Measurements from ENCODE around the gene TTC8. TPM values are rescaled to one million over a fixed set of nuclear protein-coding genes. Genes with fewer than 3 reads are reported as not detected.
A peak's percentile ranks its signal among the peaks of the same experiment; 100 is the strongest.
"Not testable (repeated sequence)": the region's sequence is repeated elsewhere in the genome, so short reads cannot be mapped to it uniquely, and the experiment has no call there.

TTC8 gene
- 1 to 10 TPM; 1.4 to 2.5 TPM for total RNA-seq

DNA sequence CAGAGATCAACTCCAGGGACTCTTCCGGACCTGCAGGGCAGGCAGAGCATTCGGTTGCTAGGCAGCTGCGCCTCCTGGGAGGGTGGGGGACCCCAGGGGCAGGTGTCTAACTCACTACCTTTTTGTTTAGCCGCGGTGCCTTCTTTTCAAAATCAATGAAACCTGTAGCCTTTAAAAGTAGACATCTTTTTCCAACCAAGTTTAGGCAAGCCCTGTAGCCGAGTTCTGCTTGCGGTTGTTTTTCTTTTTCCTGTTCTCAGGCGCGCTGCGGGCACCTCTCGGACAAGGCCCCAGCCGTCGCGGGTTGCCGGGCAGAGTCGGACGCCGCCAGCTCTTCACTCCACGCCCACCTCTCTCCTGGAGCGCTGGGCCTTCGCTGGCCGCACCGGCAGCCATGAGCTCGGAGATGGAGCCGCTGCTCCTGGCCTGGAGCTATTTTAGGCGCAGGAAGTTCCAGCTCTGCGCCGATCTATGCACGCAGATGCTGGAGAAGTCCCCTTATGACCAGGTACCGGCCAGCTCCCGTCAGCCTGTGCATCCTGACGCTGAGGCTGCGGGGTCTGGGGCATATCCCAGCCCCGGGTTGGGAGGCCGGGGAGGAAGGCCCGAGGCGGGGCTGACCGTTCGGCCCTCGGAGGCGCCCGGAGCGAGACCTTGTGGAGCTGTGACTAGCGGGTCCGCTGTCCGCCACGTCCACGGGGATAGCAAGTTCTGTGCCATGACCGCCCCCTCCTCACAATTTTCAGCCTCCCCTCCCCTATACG lies at the start of gene TTC8:
TSS of gene TTC8 (plus strand) at position 338 of the 764 bp plus-strand sequence. CDS start at position 395, 57 bp downstream.
- DNase-seq, result peak; percentile 91
- peak; percentile 97 for ATAC-seq
- H3K27me3 Mint-ChIP-seq, result peaks cover 22% of the 10 kb centered on the region
- no peaks in the 10 kb centered on the region for H3K36me3 Mint-ChIP-seq
- H3K4me3 Mint-ChIP-seq, result peak within 1 kb of the TSS; percentile 78
- H3K27ac Mint-ChIP-seq, result peak within 1 kb of the TSS; percentile 92
- CTCF ChIA-PET, result interaction anchor here (0.6 to 2.3 kb wide), 8 partner anchors 14 to 611 kb away, joined by 3 to 9 read pairs (median 3); partner anchors contain the start of gene EML5
- no peaks in the 10 kb centered on the region for H3K9me3 Mint-ChIP-seq (ENCODE audit: low read depth)
- peaks cover 13% of the 10 kb centered on the region for H3K4me1 Mint-ChIP-seq

DNA sequence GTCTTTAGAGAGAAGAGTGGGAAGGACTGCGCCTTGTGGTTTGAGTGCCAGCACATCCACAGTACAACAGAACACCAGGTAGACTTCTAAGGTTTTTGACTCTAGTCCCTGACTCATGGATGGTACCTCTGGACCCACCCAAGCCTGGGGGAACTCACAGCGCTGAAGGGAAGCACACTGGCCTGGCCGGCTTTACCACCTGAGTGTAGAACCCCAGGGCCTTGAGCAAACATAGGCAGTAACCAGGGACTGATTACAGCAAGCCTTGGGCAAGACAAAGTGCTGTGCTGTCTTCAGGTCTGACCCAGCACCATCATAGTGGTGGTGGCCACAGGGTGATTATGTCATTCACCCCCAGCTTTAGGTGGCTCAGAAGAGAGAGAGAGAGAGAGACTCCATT lies 48.9 kb upstream of the TTC8 start:
- Mint-ChIP-seq H3K9me3 (ENCODE audit: low read depth) (peaks cover 3% of the 10 kb centered on the region), H3K36me3 (peaks cover 3% of the 10 kb centered on the region), H3K4me1 (no peaks in the 10 kb centered on the region), H3K27ac (no peak overlapping the region), H3K27me3 (no peaks in the 10 kb centered on the region), H3K4me3 (no peak overlapping the region)
- DNase-seq (no peak), ATAC-seq (no peak)
- CTCF ChIA-PET, result no interaction called here

DNA sequence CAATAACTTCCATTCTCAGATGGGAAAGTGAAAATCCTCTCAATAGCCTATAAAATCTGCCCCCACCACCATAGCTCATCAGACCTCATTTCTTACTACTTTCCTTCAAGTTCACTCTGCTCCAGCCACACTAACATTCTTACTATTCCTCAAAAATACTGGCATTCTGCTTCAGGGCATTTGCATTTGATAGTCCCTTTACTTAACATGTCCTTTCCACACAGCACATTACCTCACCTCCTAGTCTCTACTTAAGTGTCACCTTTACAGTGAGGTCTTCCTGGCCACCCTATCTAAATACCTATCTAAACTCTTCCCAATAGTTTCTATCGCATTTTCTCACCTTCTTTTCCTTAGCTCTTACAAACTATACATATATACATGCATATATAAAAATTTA lies 38.5 kb upstream of the TTC8 start:
- CTCF ChIA-PET, result no interaction called here
- H3K27me3 Mint-ChIP-seq, result peaks cover 7% of the 10 kb centered on the region
- H3K36me3 Mint-ChIP-seq, result peaks cover 32% of the 10 kb centered on the region

DNA sequence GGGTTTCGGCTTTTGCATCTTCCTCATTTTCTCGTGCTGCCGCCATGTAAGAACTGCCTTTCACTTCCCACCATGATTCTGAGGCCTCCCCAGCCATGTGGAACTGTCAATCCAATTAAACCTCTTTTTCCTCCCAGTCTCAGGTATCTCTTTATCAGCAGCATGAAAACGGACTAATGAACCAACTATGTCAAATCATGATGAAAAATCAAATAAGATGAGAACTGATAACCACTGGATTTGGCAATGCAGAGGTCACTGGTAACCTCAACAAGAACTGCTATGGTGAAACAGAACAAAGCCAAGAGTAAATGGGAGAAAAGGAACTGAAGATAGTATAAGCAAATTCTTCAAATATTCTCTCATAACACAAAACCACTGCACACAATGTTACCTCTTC lies 37.7 kb upstream of the TTC8 start:
- Mint-ChIP-seq H3K27me3 (peaks cover 15% of the 10 kb centered on the region), H3K27ac (no peak overlapping the region), H3K36me3 (peaks cover 27% of the 10 kb centered on the region), H3K9me3 (ENCODE audit: low read depth) (peaks cover 9% of the 10 kb centered on the region), H3K4me1 (peaks cover 20% of the 10 kb centered on the region), H3K4me3 (no peak overlapping the region)
- ATAC-seq, result no peak
- CTCF ChIA-PET, result no interaction called here
- DNase-seq, result no peak

More for the DNA sequence above, 38.5 kb upstream of the TTC8 start:
- Mint-ChIP-seq H3K4me1 (peaks cover 12% of the 10 kb centered on the region), H3K4me3 (no peak overlapping the region), H3K27ac (no peak overlapping the region), H3K9me3 (ENCODE audit: low read depth) (peaks cover 9% of the 10 kb centered on the region)
- DNase-seq (no peak), ATAC-seq (no peak)

DNA sequence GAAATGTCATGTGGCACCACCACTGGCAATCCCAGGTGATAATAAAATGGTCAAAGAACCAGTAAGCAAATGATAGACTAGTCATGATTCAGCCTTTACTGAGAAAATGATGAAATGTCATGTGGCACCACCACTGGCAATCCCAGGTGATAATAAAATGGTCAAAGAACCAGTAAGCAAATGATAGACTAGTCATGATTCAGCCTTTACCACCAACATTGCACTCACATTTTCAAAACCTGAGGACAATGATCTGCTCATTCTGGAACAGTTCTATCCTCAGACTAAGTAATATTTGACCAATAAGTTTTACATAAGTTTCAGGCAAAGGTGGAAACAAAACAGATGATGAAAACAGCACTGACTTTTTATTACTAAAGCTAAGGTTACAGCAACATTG lies 34.9 kb upstream of the TTC8 start:
- Mint-ChIP-seq H3K36me3 (peaks cover 14% of the 10 kb centered on the region), H3K27me3 (peaks cover 26% of the 10 kb centered on the region), H3K4me1 (peaks cover 22% of the 10 kb centered on the region)
- H3K4me3 Mint-ChIP-seq; DNase-seq; CTCF ChIA-PET; H3K27ac Mint-ChIP-seq; H3K9me3 Mint-ChIP-seq (ENCODE audit: low read depth); ATAC-seq: not testable (repeated sequence)

GRCh38 chr14:88790501-88791251 lies 33.8 kb upstream of the TTC8 start:
- Mint-ChIP-seq H3K4me1 (peaks cover 22% of the 10 kb centered on the region), H3K4me3 (peak overlapping the region; percentile 84), H3K36me3 (peaks cover 10% of the 10 kb centered on the region), H3K9me3 (ENCODE audit: low read depth) (no peaks in the 10 kb centered on the region), H3K27me3 (peaks cover 35% of the 10 kb centered on the region), H3K27ac (peak overlapping the region; percentile 3)
- CTCF ChIA-PET, result interaction anchor here (1.3 to 1.4 kb wide), 2 partner anchors 34 to 123 kb away, joined by 3 read pairs; no protein-coding TSS in a partner anchor
- ATAC-seq, result no peak
- no peak for DNase-seq

DNA sequence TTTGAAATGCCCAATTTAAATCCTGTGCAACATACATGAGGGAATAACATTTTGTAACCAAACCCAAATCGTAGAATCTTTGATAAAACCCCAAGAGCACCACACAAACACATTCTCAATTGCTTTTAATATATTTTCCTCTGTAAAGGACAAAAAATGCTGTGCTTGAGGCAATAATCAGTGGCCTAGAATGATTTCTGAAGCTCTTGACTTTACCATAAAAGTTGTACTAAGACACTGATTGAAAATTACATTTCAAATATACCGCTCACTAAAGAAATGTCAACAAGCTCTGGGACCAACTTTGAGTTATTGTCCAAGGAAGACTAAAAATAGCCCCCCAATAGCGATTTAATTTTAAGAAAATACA lies 33.2 kb upstream of the TTC8 start:
- no peaks in the 10 kb centered on the region for H3K9me3 Mint-ChIP-seq (ENCODE audit: low read depth)
- DNase-seq (no peak), ATAC-seq (no peak)
- H3K27me3 Mint-ChIP-seq, result peaks cover 35% of the 10 kb centered on the region
- H3K4me3 Mint-ChIP-seq, result peak overlapping the region; percentile 84
- CTCF ChIA-PET, result interaction anchor here (1.3 to 1.4 kb wide), 2 partner anchors 34 to 124 kb away, joined by 3 read pairs; no protein-coding TSS in a partner anchor
- H3K27ac Mint-ChIP-seq, result no peak overlapping the region
- H3K4me1 Mint-ChIP-seq, result peaks cover 22% of the 10 kb centered on the region
- H3K36me3 Mint-ChIP-seq, result peaks cover 6% of the 10 kb centered on the region

DNA sequence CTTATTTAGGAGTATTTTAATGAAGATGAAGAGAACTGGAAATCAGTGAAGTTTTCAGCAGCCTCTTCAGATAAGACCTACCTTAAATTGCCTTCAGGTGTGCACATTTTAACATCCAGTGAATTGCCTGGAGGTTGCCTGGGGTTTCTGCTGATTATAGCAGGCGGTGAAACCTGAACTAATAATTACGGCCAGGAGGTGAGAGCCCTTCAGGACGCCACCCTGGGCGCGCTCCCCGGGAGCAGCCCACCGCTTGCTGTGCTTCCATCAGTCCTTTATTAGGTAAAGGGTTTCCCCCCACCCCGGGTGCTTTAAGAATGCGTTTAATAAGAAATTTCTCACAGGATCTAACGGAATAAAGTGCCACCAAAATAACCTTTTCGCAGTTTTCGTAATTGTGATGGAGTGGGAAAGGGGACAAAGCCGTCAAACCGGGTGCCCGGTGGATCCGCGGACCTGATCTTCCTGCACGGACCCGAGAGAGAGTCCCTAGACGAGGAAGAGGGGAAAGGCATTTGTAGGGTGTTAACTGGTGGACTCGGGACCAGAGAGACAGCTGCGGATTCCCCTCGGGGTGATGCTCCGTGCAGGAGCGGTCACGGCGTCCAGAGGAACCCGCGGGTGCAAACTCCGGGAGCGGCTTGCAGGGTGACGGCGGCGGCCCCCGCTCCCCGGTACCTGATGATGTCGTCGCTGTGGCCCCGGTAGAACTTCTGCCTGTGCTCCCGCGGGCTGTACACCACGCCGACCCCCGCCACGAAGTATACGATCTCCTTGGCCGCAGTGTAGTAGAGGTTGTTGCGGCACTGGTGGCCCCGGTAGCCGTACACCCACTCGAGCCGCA lies 32.6 kb upstream of the TTC8 start:
- ATAC-seq (no peak), DNase-seq (peak; percentile 47)
- peaks cover 35% of the 10 kb centered on the region for H3K27me3 Mint-ChIP-seq
- H3K9me3 Mint-ChIP-seq (ENCODE audit: low read depth), result no peaks in the 10 kb centered on the region
- H3K36me3 Mint-ChIP-seq, result peaks cover 3% of the 10 kb centered on the region
- H3K4me1 Mint-ChIP-seq, result peaks cover 22% of the 10 kb centered on the region
- peak overlapping the region; percentile 84 for H3K4me3 Mint-ChIP-seq
- peak overlapping the region; percentile 59 for H3K27ac Mint-ChIP-seq
- CTCF ChIA-PET, result interaction anchor here (1.2 to 1.6 kb wide), 4 partner anchors 33 to 124 kb away, joined by 3 to 8 read pairs (median 3); no protein-coding TSS in a partner anchor

GRCh38 chr14:88792473-88793258 lies 31.8 kb upstream of the TTC8 start, which contains the start of gene EML5:
EML5 (minus strand) TSS chr14:88792953; CDS start chr14:88792503, 450 bp downstream.
- H3K4me1 Mint-ChIP-seq, result peaks cover 22% of the 10 kb centered on the region
- no peaks in the 10 kb centered on the region for H3K36me3 Mint-ChIP-seq
- peaks cover 35% of the 10 kb centered on the region for H3K27me3 Mint-ChIP-seq
- peak within 1 kb of the TSS; percentile 84 for H3K4me3 Mint-ChIP-seq
- H3K9me3 Mint-ChIP-seq (ENCODE audit: low read depth), result no peaks in the 10 kb centered on the region
- peak within 1 kb of the TSS; percentile 59 for H3K27ac Mint-ChIP-seq
- ATAC-seq (peak; percentile 91), DNase-seq (peak; percentile 80)
- CTCF ChIA-PET, result interaction anchor here (0.8 to 1.6 kb wide), 7 partner anchors 16 to 603 kb away, joined by 3 to 8 read pairs (median 3); partner anchors contain the start of gene TTC8

GRCh38 chr14:88793259-88793625 lies 31.2 kb upstream of the TTC8 start:
- Mint-ChIP-seq H3K27ac (peak overlapping the region; percentile 54), H3K4me1 (peaks cover 22% of the 10 kb centered on the region), H3K36me3 (no peaks in the 10 kb centered on the region), H3K9me3 (ENCODE audit: low read depth) (no peaks in the 10 kb centered on the region), H3K4me3 (peak overlapping the region; percentile 72), H3K27me3 (peaks cover 38% of the 10 kb centered on the region)
- DNase-seq (no peak), ATAC-seq (no peak)
- CTCF ChIA-PET, result interaction anchor here (0.8 to 1.6 kb wide), 6 partner anchors 16 to 603 kb away, joined by 3 to 8 read pairs (median 4); partner anchors contain the start of gene TTC8

DNA sequence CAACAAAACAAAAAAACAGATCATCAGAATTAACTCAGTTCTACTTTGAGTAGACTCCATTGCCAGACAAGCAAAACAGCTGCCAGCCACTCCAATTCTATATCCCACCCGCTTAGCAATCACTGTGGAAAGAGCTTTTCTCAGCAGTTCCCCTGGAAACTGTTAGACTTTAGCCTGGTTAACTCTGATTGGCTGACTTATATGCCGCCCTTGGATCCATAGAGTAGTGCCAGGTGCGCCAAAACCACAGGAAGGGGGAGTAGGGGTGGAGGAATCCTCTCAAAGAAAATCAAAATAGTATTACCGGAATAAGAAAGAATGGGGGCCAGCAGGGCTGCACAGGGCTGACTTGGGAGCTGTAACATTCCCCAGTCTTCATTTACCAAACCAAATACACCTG lies 26.3 kb upstream of the TTC8 start:
- H3K27me3 Mint-ChIP-seq, result peaks cover 44% of the 10 kb centered on the region
- CTCF ChIA-PET, result interaction anchor here (1.2 kb wide), 1 partner anchor 131 kb away, joined by 4 read pairs; no protein-coding TSS in a partner anchor
- no peak overlapping the region for H3K4me3 Mint-ChIP-seq
- ATAC-seq (no peak), DNase-seq (no peak)
- H3K36me3 Mint-ChIP-seq, result no peaks in the 10 kb centered on the region
- no peak overlapping the region for H3K27ac Mint-ChIP-seq
- no peaks in the 10 kb centered on the region for H3K4me1 Mint-ChIP-seq
- H3K9me3 Mint-ChIP-seq (ENCODE audit: low read depth), result no peaks in the 10 kb centered on the region

- Mint-ChIP-seq H3K4me1 (no peaks in the 10 kb centered on the region), H3K9me3 (ENCODE audit: low read depth) (no peaks in the 10 kb centered on the region), H3K4me3 (no peak overlapping the region), H3K36me3 (no peaks in the 10 kb centered on the region), H3K27me3 (peaks cover 35% of the 10 kb centered on the region), H3K27ac (no peak overlapping the region)
- CTCF ChIA-PET, result no interaction called here
- ATAC-seq (no peak), DNase-seq (no peak)
These were observed 24.9 kb upstream of the TTC8 start for GRCh38 chr14:88799522-88799921.

Data from activated CD8-positive, alpha-beta memory T cell treated with anti-CD3 and anti-CD28 coated beads, Interleukin-2, amount 10 ng/mL, durations not matched to agents 7 days and 5 days (primary cell).